Ishikawa (cell line): ENCODE measurements around the gene DHRSX.

Source experiments
- CEBPB ChIP-seq: IDR thresholded peaks from 2 replicates; pipeline ENCODE4 v1.6.1; 2012
- CREB1 ChIP-seq: IDR thresholded peaks from 2 replicates; pipeline ENCODE4 v1.6.1; 2012; ENCODE audit warnings: low read depth
- EGR1 ChIP-seq: IDR thresholded peaks from 2 replicates; pipeline ENCODE4 v1.6.1; 2012
- EP300 ChIP-seq: IDR thresholded peaks from 2 replicates; pipeline ENCODE4 v1.6.1; 2012; ENCODE audit warnings: borderline replicate concordance
- FOXM1 ChIP-seq: IDR thresholded peaks from 2 replicates; pipeline ENCODE4 v1.6.1; 2012; ENCODE audit warnings: low read depth, borderline replicate concordance
- NFIC ChIP-seq: IDR thresholded peaks from 2 replicates; pipeline ENCODE4 v1.6.1; 2012
- RAD21 ChIP-seq: IDR thresholded peaks from 2 replicates; pipeline ENCODE4 v1.6.1; 2012; ENCODE audit warnings: low read depth
- TAF1 ChIP-seq: IDR thresholded peaks from 2 replicates; pipeline ENCODE4 v1.6.1; 2012; ENCODE audit warnings: low read depth, mild to moderate bottlenecking
- TCF12 ChIP-seq: IDR thresholded peaks from 2 replicates; pipeline ENCODE4 v1.6.1; 2012; ENCODE audit warnings: low read depth
- TEAD4 ChIP-seq: IDR thresholded peaks from 2 replicates; pipeline ENCODE4 v1.6.1; 2012
- YY1 ChIP-seq: IDR thresholded peaks from 2 replicates; pipeline ENCODE4 v1.6.1; 2012; ENCODE audit warnings: low read depth
- ZBTB7A ChIP-seq: IDR thresholded peaks from 2 replicates; pipeline ENCODE4 v1.6.1; 2012; ENCODE audit warnings: low read depth
- TF ChIP-seq, protein P1 (sequence below): IDR thresholded peaks from 2 replicates; pipeline ENCODE4 v1.6.1; 2012
- TF ChIP-seq, protein P2 (sequence below): IDR thresholded peaks from 2 replicates; pipeline ENCODE4 v1.6.1; 2012; ENCODE audit warnings: low read depth, mild to moderate bottlenecking
- TF ChIP-seq, protein P3 (sequence below): IDR thresholded peaks from 2 replicates; pipeline ENCODE4 v1.6.1; 2012

The DHRSX gene

GRCh38 chrX:2416851-2417604, 83.7 kb downstream of the DHRSX start:
- TF ChIP-seq, protein P1, sequence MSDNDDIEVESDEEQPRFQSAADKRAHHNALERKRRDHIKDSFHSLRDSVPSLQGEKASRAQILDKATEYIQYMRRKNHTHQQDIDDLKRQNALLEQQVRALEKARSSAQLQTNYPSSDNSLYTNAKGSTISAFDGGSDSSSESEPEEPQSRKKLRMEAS, result no peak
- TF ChIP-seq TEAD4 (no peak), EGR1 (no peak), FOXM1 (no peak), TCF12 (no peak), YY1 (no peak), RAD21 (no peak)
- TF ChIP-seq, protein P2, sequence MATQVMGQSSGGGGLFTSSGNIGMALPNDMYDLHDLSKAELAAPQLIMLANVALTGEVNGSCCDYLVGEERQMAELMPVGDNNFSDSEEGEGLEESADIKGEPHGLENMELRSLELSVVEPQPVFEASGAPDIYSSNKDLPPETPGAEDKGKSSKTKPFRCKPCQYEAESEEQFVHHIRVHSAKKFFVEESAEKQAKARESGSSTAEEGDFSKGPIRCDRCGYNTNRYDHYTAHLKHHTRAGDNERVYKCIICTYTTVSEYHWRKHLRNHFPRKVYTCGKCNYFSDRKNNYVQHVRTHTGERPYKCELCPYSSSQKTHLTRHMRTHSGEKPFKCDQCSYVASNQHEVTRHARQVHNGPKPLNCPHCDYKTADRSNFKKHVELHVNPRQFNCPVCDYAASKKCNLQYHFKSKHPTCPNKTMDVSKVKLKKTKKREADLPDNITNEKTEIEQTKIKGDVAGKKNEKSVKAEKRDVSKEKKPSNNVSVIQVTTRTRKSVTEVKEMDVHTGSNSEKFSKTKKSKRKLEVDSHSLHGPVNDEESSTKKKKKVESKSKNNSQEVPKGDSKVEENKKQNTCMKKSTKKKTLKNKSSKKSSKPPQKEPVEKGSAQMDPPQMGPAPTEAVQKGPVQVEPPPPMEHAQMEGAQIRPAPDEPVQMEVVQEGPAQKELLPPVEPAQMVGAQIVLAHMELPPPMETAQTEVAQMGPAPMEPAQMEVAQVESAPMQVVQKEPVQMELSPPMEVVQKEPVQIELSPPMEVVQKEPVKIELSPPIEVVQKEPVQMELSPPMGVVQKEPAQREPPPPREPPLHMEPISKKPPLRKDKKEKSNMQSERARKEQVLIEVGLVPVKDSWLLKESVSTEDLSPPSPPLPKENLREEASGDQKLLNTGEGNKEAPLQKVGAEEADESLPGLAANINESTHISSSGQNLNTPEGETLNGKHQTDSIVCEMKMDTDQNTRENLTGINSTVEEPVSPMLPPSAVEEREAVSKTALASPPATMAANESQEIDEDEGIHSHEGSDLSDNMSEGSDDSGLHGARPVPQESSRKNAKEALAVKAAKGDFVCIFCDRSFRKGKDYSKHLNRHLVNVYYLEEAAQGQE, result no peak

DNA sequence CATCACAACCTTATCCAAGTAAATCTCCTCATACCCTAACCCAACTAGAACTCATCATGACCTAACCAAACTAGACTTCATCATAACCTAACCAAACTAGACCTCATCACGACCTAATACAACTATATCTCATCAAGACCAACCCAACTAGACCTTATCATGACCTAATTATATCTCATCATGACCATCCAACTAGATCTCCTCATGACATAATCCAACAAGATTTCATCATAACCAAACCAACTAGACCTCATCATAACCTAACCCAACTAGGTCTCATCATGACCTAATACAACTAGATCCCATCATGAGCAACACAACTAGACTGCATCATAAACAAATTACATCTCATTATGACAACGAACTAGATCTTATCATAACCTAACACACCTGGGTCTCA, 86.4 kb downstream of the DHRSX start:
- TF ChIP-seq RAD21 (no peak), FOXM1 (no peak), NFIC (no peak), TCF12 (no peak), TAF1 (no peak), EP300 (no peak), YY1 (no peak), CREB1 (no peak), ZBTB7A (no peak), EGR1 (no peak)
- TF ChIP-seq, protein P3, sequence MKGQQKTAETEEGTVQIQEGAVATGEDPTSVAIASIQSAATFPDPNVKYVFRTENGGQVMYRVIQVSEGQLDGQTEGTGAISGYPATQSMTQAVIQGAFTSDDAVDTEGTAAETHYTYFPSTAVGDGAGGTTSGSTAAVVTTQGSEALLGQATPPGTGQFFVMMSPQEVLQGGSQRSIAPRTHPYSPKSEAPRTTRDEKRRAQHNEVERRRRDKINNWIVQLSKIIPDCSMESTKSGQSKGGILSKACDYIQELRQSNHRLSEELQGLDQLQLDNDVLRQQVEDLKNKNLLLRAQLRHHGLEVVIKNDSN, result no peak
- TF ChIP-seq, protein P1, result no peak

GRCh38 chrX:2413969-2414368, 86.8 kb downstream of the DHRSX start:
- TF ChIP-seq CREB1 (no peak), EGR1 (no peak), TCF12 (no peak), TEAD4 (no peak), YY1 (no peak), ZBTB7A (no peak), TAF1 (no peak), NFIC (no peak)
- TF ChIP-seq, protein P1, result no peak

- TF ChIP-seq RAD21, result no peak
Measured at GRCh38 chrX:2412131-2412530, 88.6 kb downstream of the DHRSX start.

DNA sequence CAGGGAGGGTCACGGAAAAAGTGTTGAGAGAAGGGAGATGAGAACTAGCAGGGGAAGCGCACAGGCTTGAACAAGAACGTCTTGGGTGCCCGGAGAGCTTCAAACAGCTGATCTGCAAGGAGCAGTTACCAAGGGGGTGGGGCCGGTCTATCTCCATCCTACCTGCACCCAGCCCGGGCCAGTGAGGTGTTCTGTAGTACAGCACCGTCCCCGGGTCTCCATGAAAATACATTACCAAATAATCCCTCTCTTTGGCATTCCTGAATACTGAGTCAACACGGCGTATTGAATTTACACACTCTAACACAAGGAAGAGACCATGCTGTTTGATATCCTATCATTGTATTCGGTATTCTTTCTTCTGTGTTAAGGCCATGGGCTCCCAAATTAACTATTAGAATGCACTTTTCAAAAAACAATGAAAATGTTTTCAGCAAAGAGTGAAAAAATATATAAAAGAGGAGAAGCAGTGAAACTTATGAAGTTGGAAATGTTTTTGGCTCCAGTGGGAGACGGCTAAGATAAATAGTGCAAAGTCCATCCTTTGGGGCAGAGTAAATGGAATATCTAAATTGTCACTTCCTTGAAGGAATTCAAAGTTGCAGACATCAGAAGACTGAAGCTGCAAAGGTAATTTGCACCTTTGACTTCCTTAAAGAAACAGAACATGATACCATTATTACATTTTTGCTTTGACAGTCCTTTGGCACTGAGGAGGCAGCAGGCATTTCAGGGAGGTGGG, 90.3 kb downstream of the DHRSX start:
- TF ChIP-seq CREB1 (no peak), CEBPB (no peak), TAF1 (no peak), NFIC (no peak), FOXM1 (no peak), TCF12 (no peak), ZBTB7A (no peak), RAD21 (no peak), EGR1 (no peak), TEAD4 (no peak), YY1 (no peak), EP300 (no peak)
- TF ChIP-seq, protein P2, result no peak
- TF ChIP-seq, protein P1, result no peak

DNA sequence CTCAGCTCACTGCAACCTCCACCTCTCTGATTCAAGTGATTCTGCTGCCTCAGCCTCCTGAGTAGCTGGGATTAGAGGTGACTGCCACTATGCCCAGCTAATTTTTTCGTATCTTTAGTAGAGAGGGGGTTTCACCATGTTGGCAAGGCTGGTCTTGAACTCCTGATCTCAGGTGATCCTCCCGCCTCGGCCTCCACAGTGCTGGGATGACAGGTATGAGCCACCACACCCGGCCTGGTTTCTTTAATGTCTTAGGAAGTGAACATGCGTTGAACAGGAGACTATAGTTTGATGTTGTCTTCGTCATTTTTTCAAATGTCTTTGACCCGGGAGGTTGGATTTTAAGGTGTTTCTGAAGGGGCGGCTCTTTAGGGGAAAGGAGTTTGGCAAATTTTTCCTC, 91.0 kb downstream of the DHRSX start:
- TF ChIP-seq, protein P3, result no peak
- TF ChIP-seq YY1, result no peak
- TF ChIP-seq NFIC, result no peak
- TF ChIP-seq, protein P1, result no peak
- TF ChIP-seq ZBTB7A, result no peak
- TF ChIP-seq, protein P2, result no peak
